ENCODE results near the gene WNT9B.

- TF ChIP-seq CTCF (IDR thresholded peaks at IDR 0.05) (no peak), POLR2AphosphoS5 (IDR thresholded peaks at IDR 0.05) (no peak), POLR2A (IDR thresholded peaks at IDR 0.05) (no peak)
Observed at GRCh38 chr17:46854515-46854914, 3.1 kb downstream of the WNT9B start.

All from prostate gland (tissue), 2 donors.